GM12878 (cell line): ENCODE results near the gene SUGP1. TPM values are rescaled to one million over a fixed set of nuclear protein-coding genes. Genes with fewer than 3 reads are reported as not detected.

Experiments used
- ATAC-seq: fragments of 200-7000 bp; cut with Tn5 transposase; 3 replicates; pipeline ENCODE4 v1.9.1; 2020; ENCODE audit warnings: mild to moderate bottlenecking, moderate library complexity
- BruUV-seq: library from RNA; stranded (reverse); fragments of 400-500 nt; replicated peaks from 2 replicates; lab custom pipeline; 2021; lab: Mats Ljungman, UMichigan
- CTCF ChIA-PET: fragments of 300-600 bp; sonication (Branson Sonifier 250); formaldehyde crosslinking; extraction: SDS; loops from one replicate; lab custom pipeline; 2021; ENCODE audit warnings: inconsistent platforms; lab: Yijun Ruan, JAX
- POLR2A ChIA-PET: fragments of 350-600 bp; formaldehyde crosslinking; extraction: SDS; loops from one replicate; lab custom pipeline; 2021; ENCODE audit warnings: inconsistent platforms; lab: Charles Lee
- RAD21 ChIA-PET: fragments of 300-600 bp; sonication (Branson Sonifier 250); formaldehyde crosslinking; loops from one replicate; lab custom pipeline; 2023; ENCODE audit warnings: antibody characterized with exemption; ENCODE audit not compliant: unreplicated experiment; lab: Charles Lee
- SMC1A ChIA-PET: fragments of 300-600 bp; sonication (Branson Sonifier 250); formaldehyde crosslinking; loops from one replicate; lab custom pipeline; 2023; ENCODE audit not compliant: unreplicated experiment, uncharacterized antibody; lab: Charles Lee
- DNase-seq: peaks from one replicate; pipeline ENCODE4 v3.0.0-alpha.2; 2011; ENCODE audit warnings: low read depth, low spot score
- FAIRE-seq: peaks from 3 replicates; lab custom pipeline; 2011; peaks lifted over from hg19 to GRCh38; lab: Jason Lieb, UNC
- H2AFZ ChIP-seq: 2 replicates; pipeline ENCODE4 v1.6.0; 2011; ENCODE audit warnings: low read depth, low read length, control low read depth; ENCODE audit not compliant: control insufficient read depth
- H3K27ac ChIP-seq: 2 replicates; pipeline ENCODE4 v1.5.1; 2011; ENCODE audit warnings: control low read depth; ENCODE audit not compliant: control insufficient read depth, insufficient read depth
- H3K27me3 ChIP-seq, 2 experiments: replicated peaks in 1 of 2; 2 replicates each; pipeline versions ENCODE4 v1.6.0 to v1.6.1; 2011; ENCODE audit warnings: low read length in 1 of 2; ENCODE audit not compliant: control insufficient read depth in 2 of 2, insufficient read depth in 2 of 2
- H3K36me3 ChIP-seq, 2 experiments: 2 replicates each; pipeline ENCODE4 v1.5.1; 2011; ENCODE audit warnings: low read length in 1 of 2; ENCODE audit not compliant: control insufficient read depth in 2 of 2, insufficient read depth in 2 of 2
- H3K4me1 ChIP-seq: 2 replicates; pipeline ENCODE4 v1.6.1; 2011; ENCODE audit warnings: mild to moderate bottlenecking, low read length, moderate library complexity, mixed read lengths; ENCODE audit not compliant: control insufficient read depth, insufficient read depth
- H3K4me2 ChIP-seq: 2 replicates; pipeline ENCODE4 v1.6.0; 2011; ENCODE audit warnings: control low read depth; ENCODE audit not compliant: control insufficient read depth, insufficient read depth
- H3K4me3 ChIP-seq: fragments of 200-600 bp; sonication (generic); 2 replicates; pipeline ENCODE4 v1.5.1; 2016
- H3K79me2 ChIP-seq: 2 replicates; pipeline ENCODE4 v1.6.0; 2011; ENCODE audit warnings: low read length; ENCODE audit not compliant: control insufficient read depth, insufficient read depth
- H3K9ac ChIP-seq: 2 replicates; pipeline ENCODE4 v1.8.0; 2011; ENCODE audit warnings: low read length, control low read depth, mixed read lengths; ENCODE audit not compliant: control insufficient read depth, insufficient read depth
- H3K9me3 ChIP-seq: replicated peaks from 3 replicates; pipeline ENCODE4 v1.5.1; 2011; ENCODE audit warnings: mild to moderate bottlenecking, low read length; ENCODE audit not compliant: control insufficient read depth, insufficient read depth
- H4K20me1 ChIP-seq: 2 replicates; pipeline ENCODE4 v1.6.0; 2011; ENCODE audit not compliant: control insufficient read depth, insufficient read depth
- BACH1 ChIP-seq: fragments of 450-650 bp; IDR thresholded peaks from 2 replicates; pipeline ENCODE4 v1.6.1; 2017; ENCODE audit warnings: mild to moderate bottlenecking, borderline replicate concordance
- BHLHE40 ChIP-seq, 2 experiments: fragments of 450-650 bp in 1 of 2; IDR thresholded peaks; 2 replicates each; pipeline ENCODE4 v1.6.1; 2011 to 2017; ENCODE audit warnings: low read depth in 2 of 2, borderline replicate concordance in 1 of 2, improper control_type of control experiment in 1 of 2, low read length in 1 of 2, mild to moderate bottlenecking in 1 of 2
- CHD2 ChIP-seq: IDR thresholded peaks from 2 replicates; pipeline ENCODE4 v1.6.1; 2011; ENCODE audit warnings: low read depth, low read length, improper control_type of control experiment, borderline replicate concordance
- CTCF ChIP-seq, 3 experiments: IDR thresholded peaks in 2 of 3; conservative IDR thresholded peaks in 1 of 3; 2 replicates each; pipeline ENCODE4 v1.5.1; 2011; ENCODE audit warnings: low read depth in 3 of 3, low read length in 3 of 3, mild to moderate bottlenecking in 3 of 3, control low read depth in 2 of 3, moderate library complexity in 2 of 3, inconsistent platforms in 1 of 3, mixed read lengths in 1 of 3; ENCODE audit not compliant: control insufficient read depth in 2 of 3, insufficient read depth in 1 of 3; ENCODE audit errors: extremely low read depth in 1 of 3
- ETV6 ChIP-seq, 2 experiments: fragments of 450-650 bp in 1 of 2; IDR thresholded peaks in 1 of 2; conservative IDR thresholded peaks in 1 of 2; 2 replicates each; pipeline ENCODE4 v1.6.1; 2014; ENCODE audit warnings: antibody characterized with exemption in 1 of 2, borderline replicate concordance in 1 of 2, low read depth in 1 of 2, mild to moderate bottlenecking in 1 of 2, moderate library complexity in 1 of 2
- MTA2 ChIP-seq: fragments of 450-650 bp; IDR thresholded peaks from 2 replicates; pipeline ENCODE4 v1.6.1; 2016; ENCODE audit warnings: low read depth, mild to moderate bottlenecking, moderate library complexity
- SIX5 ChIP-seq: IDR thresholded peaks from 2 replicates; pipeline ENCODE4 v1.6.1; 2011; ENCODE audit warnings: mild to moderate bottlenecking, low read depth, low read length, moderate library complexity; ENCODE audit not compliant: severe bottlenecking
- SMAD5 ChIP-seq: IDR thresholded peaks from 2 replicates; pipeline ENCODE4 v1.6.1; 2016; ENCODE audit warnings: antibody characterized with exemption, low read depth
- ZNF687 ChIP-seq: fragments of 450-650 bp; IDR thresholded peaks from 2 replicates; pipeline ENCODE4 v1.6.1; 2017; ENCODE audit warnings: mild to moderate bottlenecking, moderate library complexity
- WGBS: methylation state at CpG from one replicate; pipeline ENCODE4 v1.1.6; 2016; ENCODE audit warnings: low lambda C conversion rate; ENCODE audit not compliant: insufficient replicate concordance, insufficient coverage; ENCODE audit errors: missing lambda C conversion rate; 5-methylcytosine and 5-hydroxymethylcytosine counted together
- in situ Hi-C: fragments of 300-500 bp; cut with MboI; formaldehyde crosslinking; loops from 9 replicates; pipeline ENCODE4 v1.14.3; 2018; ENCODE audit warnings: mixed read lengths
- intact Hi-C: fragments of 100-400 bp; cut with micrococcal nuclease; formaldehyde crosslinking; loops from one replicate; pipeline ENCODE4 v1.14.2; 2022; ENCODE audit not compliant: unreplicated experiment
- polyA plus RNA-seq, 11 experiments: library from polyadenylated mRNA; depleted of rRNA in 4 of 11; unstranded in 6 of 11; stranded (reverse) in 5 of 11; fragments of >200 nt; fragmentation: Nextera tagmentation in 4 of 11; fragmentation: Illumina TruSeq in 1 of 11; extraction: Ambion mirVana in 4 of 11; extraction: Trizol in 1 of 11; gene quantifications; 1 replicate in 1 of 11; 2 replicates in 10 of 11; pipeline versions ENCODE4 v1.2.1 to v1.2.3, GENCODE V29; 2011 to 2016; ENCODE audit warnings: inconsistent platforms in 2 of 11, missing spikeins in 2 of 11, low read depth in 1 of 11
- total RNA-seq, 4 experiments: library from RNA; depleted of rRNA in 3 of 4; stranded (reverse); fragments of >200 nt in 3 of 4; fragmentation: Illumina TruSeq in 1 of 4; extraction: Trizol in 1 of 4; gene quantifications; 2 replicates each; pipeline versions ENCODE4 v1.2.1 to v1.2.3, GENCODE V29; 2013 to 2021

SUGP1 gene
- total and polyA plus RNA-seq, 10 of the 15 experiments (the other 5 are each of a cell fraction or from before 2014, with no cell fraction given), result 1.6 to 70.2 (median 38.4) TPM

GRCh38 chr19:19232261-19232721 lies 88.0 kb downstream of the SUGP1 start:
- WGBS, result 37% methylated on average over 19 of the region's 19 CpGs
- SMC1A ChIA-PET, result no interaction called here
- CTCF ChIA-PET, result no interaction called here
- BruUV-seq, result no TSS peak
- Histone ChIP-seq H3K79me2 (no peaks in the 10 kb centered on the region), H3K4me3 (no peak overlapping the region), H3K27me3 (no peaks in the 10 kb centered on the region; a peak in 1 of 4 replicates), H3K9me3 (peaks cover 11% of the 10 kb centered on the region; the same call in 2 of the 3 replicates), H3K27ac (no peak overlapping the region), H3K4me1 (no peaks in the 10 kb centered on the region), H2AFZ (no peak overlapping the region), H3K9ac (no peak overlapping the region), H3K4me2 (no peak overlapping the region), H4K20me1 (no peaks in the 10 kb centered on the region), H3K36me3 (no peaks in the 10 kb centered on the region)
- no peak for ATAC-seq
- in situ Hi-C loops (no loop called here), intact Hi-C loops (no loop called here)
- POLR2A ChIA-PET, result no interaction called here
- DNase-seq, result no peak
- RAD21 ChIA-PET, result no interaction called here
- TF ChIP-seq BACH1, result no peak
- no peak for TF ChIP-seq MTA2
- TF ChIP-seq SIX5, result no peak
- no peak for TF ChIP-seq ZNF687
- no peak for TF ChIP-seq CHD2
- no peak for TF ChIP-seq BHLHE40 (IDR thresholded peaks at IDR 0.05; ENCODE audit: borderline replicate concordance in 1 of 2, low read depth in 2 of 2, low read length in 1 of 2)
- no peak for TF ChIP-seq SMAD5
- no peak for TF ChIP-seq CTCF (IDR thresholded peaks at IDR 0.05 in 2 of 3, conservative IDR thresholded peaks at IDR 0.05 in 1 of 3; ENCODE audit: control insufficient read depth in 2 of 3, extremely low read depth in 1 of 3, insufficient read depth in 1 of 3, low read depth in 3 of 3, low read length in 3 of 3)
- TF ChIP-seq ETV6 (conservative IDR thresholded peaks at IDR 0.05 in 1 of 2, IDR thresholded peaks at IDR 0.05 in 1 of 2; ENCODE audit: borderline replicate concordance in 1 of 2, low read depth in 1 of 2), result no peak
- no peak for FAIRE-seq
